Activated CD8-positive, alpha-beta memory T cell treated with anti-CD3 and anti-CD28 coated beads for 48 hours (primary cell): ENCODE results near the gene RAB38.

Experiments
- DNase-seq, 3 experiments: peaks; one replicate each; pipeline ENCODE4 v3.0.0-alpha.2; 2020; ENCODE audit warnings: low read depth in 2 of 3, low spot score in 2 of 3

The RAB38 gene

GRCh38 chr11:88104408-88104807, 70.8 kb downstream of the RAB38 start:
- no peak for DNase-seq

DNA sequence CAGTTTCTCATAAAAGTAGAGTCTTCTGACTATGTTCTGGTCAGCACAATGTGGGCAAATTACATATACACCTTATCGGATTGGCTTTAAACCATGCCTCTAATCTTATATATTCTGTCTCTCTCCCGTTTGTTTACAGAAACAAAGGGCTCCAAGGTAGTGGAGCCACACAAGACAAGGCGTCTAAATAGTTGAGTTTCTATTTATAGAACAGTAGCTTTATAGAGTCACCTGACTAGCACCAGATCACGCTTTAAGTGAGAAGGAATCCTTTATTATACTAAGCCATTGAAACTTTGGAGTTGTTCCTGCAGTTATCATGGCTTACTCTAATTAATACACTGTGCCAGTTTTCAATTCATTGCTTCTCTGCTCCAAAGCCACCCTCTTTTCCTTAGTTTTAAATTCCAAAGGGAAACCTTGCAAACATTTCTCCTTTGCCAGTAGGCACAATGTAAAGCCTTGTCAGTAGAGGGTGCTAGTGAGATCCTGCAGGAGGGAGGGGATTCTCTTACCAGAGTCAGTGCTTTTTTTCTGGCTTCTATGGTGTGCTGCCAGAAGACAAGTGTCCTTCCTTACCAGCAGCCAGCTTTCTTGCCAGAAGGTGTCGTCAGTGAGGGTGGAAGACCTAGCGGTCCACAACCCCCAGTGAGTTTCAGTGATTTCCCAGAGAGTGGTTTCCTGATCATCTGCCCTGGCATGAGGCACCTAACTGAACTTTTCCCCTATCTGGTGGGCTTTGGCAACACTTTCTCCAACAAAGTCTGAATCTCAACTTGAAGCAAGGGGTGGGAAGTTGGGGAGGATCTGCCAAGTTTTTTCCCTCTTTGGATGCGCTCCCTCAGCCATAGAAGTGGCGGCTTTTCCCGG, 71.7 kb downstream of the RAB38 start:
- DNase-seq = no peak

DNA sequence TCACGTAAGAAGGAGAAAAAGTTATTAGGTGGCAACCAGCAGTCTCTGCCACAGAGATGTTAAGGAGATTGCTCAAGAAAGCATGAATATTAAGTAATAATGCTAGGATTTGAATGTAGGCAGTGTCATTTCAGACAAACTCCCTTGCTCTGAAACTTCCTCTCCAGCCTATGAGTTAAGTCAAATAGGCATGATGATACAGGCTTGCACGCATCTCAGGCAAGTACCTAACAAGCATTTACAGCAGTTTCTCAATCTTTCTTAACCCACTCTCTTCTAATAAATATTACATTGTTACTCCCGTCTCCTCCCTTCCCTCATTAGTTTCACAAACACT, 72.7 kb downstream of the RAB38 start:
- no peak for DNase-seq

DNA sequence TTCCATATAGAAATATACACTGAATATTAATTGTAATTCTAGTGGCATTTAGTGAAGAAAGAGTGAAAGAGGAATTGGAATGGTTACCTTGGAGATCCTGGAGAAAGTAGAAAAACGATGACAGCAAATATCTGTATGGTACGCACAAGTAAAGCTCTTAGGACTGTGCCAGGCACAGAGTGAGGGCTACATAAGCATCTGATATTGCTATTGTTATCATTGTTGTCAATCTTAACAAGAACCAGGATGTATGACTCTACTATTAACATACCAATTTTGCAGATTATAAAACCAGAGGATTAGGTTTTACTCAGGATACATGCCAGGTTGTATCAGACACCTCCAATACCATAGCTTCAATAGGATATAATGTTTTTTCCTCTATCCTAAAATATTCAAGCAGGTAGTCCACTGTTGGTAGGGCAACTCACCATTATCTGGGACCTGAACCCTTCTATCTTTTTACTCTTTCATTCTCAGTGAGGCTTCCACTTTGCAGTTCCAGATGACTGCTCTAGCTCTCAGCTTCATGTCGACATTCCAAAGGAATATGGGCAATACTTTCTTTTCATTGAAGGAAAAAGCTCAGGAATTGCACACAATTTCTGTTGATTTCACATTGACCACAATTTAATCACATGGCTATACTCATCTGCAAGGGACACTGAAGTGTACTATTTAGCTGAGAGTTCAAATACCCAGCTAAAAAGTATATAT, 73.2 kb downstream of the RAB38 start:
- no peak for DNase-seq

DNA sequence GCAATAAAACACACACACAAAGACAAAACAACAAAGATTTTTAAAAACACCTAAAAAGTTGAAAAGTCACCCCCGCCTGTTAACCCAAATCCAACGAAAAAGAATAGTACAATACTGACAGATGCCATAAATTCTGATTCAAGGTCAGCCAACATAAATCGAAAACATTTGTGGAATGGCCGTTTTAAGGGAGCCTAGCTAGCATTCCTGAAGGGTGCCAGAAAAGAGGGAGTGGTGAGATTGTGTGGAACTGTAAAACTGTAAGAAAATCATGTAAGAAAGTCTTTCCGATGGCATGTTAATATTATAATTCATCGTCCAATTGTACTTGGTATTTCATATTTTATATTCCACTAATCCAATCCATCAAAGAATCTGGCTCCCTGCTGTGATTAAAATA, 75.1 kb downstream of the RAB38 start:
- no peak for DNase-seq

DNA sequence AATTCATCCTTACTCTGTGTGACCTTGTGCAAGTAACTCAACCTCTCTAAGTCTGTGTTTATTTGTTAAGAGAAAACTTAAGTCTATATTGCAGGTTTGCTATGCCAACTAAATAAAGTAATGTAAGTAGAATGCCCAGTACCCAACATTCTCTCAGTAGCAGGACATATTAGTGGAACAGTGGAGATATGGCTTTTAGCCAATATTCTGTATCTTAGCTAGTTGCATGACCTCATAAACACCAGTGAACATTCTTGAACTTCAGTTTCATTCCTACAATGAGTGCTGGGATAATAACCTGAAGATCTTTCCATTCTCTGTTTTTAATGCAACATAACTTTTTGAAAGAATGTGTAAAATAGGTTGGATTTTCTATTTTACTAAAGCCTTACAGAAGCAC, 77.0 kb downstream of the RAB38 start:
- DNase-seq = no peak

DNA sequence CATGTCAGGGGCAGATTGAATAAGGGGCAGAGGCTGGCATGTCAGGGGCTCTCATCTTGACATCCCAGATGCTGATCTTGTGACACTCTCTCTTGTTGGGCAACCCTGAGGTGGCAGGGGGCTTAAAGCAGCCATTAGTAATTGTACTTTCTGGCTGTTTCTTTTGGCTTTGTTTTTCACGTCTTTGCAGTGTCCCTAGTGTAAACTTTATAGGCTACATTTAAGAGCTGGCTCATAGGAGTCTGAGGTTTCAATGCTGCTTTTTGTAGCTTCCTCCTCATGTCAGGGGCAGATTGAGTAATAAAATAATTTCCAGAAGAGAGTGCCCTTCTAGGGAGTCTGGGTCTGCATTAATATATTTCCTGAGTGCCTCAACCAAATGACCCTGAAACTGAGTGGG, 86.1 kb downstream of the RAB38 start:
- DNase-seq = no peak

GRCh38 chr11:88087337-88087736, 87.9 kb downstream of the RAB38 start:
- DNase-seq = no peak

- DNase-seq = no peak
These were observed 88.9 kb downstream of the RAB38 start for GRCh38 chr11:88086297-88086696.

DNA sequence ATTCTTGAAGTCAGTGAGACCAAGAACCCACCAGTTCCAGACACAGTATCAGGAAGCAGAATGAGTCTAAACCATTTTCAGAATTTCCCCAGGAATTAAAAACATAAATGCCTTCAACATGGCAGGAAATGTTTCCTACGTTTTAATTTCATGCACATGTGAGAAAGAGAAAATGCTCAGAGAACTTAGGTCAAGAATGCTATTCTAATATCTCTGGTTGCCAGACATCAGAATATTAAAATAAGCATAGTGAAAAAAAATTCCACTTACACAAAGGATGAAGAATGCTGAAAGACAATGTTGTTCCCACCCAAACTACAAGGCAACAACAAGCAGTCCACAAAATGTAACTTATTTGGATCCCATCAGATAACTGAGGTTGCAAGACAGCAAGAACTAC, 104.8 kb downstream of the RAB38 start:
- no peak for DNase-seq

DNA sequence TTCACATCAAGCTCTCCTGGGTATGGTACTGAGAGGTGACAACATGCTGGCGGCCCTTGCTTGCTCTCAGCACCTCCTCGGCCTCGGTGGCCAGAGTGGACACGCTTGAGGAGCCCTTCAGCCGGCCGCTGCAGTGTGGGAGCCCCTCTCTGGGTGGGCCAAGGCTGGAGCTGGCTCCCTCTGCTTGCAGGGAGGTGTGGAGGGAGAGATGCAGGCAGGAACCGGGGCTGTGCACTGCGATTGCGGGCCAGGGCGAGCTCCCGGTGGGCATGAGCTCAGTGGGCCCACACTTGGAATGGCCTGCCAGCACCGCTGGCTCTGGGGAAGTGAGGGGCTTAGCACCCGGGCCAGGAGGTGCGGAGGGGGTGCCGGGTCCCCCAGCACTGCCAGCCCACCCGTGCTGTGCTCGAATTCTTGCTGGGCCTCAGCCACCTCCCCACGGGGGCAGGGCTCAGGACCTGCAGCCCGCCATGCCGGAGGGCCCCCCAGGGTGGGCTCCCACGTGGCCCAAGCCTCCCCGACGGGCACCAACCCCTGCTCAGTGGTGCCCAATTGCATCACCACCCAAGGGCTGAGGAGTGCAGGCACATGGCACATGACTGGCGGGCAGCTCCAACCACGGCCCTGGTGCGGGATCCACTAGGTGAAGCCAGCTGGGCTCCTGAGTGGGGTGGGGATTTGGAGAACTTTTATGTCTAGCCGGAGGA, 106.2 kb downstream of the RAB38 start:
- no peak for DNase-seq

DNA sequence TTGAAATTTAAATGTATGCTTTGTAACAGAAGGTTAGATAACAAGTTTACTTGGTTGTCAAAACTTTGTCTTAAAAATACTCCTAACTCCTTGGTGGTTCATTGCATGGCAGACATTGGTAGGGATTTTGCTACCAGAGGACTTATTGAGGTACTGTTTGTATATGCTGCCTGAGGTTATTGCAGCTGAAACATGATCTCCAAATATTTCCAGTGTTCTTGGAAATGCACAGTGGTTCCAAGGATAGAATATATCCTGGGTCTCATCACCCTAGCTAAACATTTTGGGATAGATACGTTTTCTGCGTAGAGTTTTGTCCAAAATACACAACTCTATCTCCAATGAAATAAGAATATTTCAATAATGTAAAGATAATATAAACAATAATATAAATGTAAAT, 109.2 kb downstream of the RAB38 start:
- no peak for DNase-seq

DNA sequence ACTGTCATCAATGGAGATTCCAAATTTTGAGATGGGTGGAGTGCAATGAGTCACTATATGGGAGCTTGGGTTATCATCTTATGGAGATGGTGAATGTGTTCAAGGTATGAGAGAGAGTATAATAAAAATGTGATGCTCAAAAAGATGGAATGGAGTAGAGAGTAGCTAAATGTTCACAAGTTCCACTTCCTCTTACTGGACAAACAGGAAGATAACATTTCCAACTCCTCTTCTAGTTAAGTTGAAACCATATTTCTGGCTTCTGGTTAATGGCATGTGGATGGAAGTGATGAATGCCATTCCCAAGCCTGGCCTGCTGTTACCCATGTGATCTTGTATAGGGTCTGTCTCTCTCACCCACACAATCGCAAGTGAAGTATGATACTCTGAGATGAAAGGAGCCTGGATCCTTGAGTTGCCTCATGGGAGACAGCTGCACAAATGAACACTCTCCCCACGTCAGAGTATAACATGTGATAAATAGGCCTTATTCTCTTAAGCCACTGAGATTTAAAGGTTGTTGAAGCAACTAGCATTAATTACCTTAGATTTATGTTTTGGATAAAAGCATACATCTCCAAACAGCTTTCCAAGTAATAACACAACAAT, 111.0 kb downstream of the RAB38 start:
- no peak for DNase-seq
